GM19438 (cell line): ENCODE results near the gene CSNK1A1.
"Not testable (repeated sequence)": the region's sequence is repeated elsewhere in the genome, so short reads cannot be mapped to it uniquely, and the experiment has no call there.

Source experiments
- ATAC-seq: cut with Tn5 transposase; IDR thresholded peaks from one replicate; pipeline ENCODE4 v1.9.1; 2021; ENCODE audit warnings: low read depth; ENCODE audit not compliant: unreplicated experiment

CSNK1A1 gene

GRCh38 chr5:149464796-149465489 lies 86.3 kb downstream of the CSNK1A1 start:
- ATAC-seq: no peak

DNA sequence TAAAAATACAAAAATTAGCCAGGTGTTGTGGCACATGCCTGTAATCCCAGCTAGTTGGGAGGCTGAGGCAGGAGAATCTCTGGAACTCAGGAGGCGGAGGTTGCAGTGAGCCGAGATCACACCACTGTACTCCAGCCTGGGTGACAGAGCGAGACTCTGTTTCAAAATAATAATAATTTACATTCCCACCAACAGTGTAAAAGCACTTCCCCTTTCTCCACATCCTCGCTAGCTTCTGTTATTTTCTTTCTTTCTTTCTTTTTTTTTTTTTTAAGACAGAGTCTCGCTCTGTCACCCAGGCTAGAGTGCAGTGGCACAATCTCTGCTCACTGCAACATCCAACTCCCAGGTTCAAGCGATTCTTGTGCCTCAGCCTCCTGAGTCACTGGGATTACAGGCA lies 89.3 kb downstream of the CSNK1A1 start:
- not testable (repeated sequence) for ATAC-seq

DNA sequence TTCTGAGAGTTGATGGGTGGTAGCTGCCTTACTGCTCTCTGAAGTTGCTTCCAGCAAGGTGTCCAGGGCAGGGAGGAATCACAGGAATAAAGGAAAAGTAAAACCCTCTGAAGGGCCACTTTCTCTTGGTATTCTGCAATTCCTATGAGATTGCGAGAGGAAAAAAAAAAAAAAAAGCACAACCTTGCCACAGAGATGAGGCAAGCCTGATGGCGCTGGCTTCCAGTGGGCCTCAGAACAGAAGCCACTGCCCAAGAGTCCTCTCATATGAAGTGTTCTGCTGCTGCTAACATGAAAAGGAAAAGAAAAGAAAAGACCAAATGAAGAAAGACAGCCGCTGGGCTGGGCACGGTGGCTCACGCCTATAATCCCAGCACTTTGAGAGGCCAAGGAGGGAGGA lies 91.3 kb downstream of the CSNK1A1 start:
- no peak for ATAC-seq

DNA sequence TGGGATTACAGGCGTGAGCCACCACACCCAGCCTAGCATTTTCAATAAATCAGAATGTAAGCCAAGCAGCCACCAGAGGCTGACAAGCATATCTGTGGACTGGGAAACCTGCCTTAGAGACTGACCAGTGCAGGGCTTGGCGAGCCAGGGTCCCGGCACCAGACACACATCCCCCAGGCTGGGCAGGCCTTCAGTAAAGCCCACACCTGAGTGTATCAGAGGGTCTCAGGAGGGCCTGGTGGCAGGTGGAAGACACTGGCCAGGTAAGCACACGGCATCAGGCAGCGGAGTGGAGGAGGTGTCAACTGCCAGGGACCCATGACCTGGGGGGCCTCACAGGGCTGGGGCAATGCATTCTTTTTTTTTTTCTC lies 93.9 kb downstream of the CSNK1A1 start:
- no peak for ATAC-seq

DNA sequence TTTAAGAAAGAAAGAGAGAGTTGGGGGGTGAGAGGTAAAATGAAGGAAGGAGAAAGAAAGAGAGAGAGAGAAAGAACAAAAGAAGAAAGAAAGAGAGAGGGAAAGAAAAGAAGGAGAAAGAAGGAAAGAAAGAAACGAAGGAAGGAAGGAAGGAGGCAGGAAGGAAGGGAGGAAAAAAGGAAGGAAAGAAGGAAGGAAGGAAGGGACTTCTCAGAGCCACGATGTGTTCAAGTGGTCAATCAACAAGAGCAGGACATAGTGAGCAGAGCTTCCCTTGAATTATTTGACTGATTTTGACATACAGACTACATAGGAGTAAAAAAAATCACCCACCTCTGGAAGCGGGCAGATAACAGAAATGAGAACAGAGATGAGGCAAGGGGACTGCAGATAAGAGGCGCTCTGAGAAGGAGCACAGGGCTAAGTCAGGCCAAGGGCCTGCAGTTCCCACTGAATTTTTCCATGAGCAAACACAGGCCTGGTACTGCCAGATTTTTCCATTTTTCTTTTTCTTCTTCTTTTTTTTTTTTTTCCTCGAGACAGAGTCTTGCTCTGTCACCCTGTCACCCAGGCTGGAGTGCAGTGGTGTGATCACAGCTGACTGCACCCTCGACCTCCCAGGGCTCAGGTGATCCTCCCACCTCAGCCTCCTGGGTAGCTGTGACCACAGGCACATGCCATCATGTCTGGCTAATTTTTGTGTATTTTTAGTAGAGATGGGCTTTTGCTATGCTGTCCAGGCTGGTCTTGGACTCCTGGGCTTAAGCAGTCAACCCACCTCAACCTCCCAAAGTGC lies 94.4 kb downstream of the CSNK1A1 start:
- no peak for ATAC-seq

DNA sequence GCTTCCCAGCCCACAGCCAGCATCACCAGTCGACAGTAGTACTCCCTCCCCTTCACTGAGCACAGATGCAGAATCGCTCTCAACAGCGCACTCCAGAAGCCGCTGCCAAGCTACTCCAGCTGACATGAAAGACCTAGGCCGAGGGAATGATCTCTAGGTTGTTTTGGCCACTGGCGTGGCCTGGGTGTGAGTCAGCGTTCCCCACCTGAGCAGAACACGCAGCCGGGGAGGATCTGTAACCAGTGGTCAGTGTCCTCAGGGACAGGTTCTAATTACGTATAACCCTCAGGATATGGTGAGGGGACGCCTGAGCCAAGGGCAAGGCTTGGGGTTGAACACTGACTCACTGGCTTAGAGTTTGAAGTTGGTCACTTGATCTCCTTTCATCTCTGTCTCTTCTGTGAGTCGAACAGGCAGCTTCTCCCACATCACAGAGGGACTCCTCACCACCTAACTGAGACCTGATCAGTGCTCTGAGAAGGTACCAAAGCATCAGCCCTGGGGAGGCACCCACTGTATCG lies 95.3 kb downstream of the CSNK1A1 start:
- no peak for ATAC-seq

DNA sequence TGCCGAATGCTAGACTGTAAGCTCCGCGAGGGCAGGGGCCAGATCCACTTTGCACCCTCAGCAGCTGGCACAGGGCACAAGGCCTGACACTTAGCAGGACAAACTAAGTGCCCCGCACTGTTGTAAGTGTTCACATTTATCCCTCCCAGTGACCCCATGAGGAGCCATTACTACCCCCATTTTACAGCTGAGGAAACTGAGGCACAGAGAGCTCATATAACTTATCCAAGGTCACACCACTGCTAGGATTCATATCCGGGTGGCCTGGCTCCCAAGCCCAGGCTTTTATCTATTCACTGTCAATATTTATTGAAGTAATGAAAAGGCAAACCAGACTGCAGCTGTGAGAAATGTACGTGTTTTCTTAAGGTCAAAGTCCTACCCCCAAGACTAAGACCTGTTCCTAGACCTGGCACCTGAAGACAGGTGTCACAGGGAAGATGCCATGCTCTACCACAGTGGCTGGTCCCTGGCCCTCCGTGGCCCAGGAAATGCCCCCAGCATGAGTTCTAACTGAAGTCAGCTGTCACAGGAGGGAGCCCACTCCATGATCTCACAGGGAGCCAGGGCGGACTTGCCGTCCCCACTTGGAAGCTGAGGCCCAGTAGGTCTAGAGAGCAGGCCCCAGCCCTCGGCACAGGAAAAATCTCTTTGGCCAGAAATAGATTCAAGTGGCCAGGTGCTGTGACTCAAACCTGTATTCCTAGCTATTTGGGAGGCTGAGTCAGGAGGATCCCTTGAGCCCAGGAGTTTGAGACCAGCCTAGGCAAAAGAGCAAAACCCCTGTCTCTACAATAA lies 97.4 kb downstream of the CSNK1A1 start:
- no peak for ATAC-seq

GRCh38 chr5:149452665-149453617 lies 98.3 kb downstream of the CSNK1A1 start:
- ATAC-seq: no peak

DNA sequence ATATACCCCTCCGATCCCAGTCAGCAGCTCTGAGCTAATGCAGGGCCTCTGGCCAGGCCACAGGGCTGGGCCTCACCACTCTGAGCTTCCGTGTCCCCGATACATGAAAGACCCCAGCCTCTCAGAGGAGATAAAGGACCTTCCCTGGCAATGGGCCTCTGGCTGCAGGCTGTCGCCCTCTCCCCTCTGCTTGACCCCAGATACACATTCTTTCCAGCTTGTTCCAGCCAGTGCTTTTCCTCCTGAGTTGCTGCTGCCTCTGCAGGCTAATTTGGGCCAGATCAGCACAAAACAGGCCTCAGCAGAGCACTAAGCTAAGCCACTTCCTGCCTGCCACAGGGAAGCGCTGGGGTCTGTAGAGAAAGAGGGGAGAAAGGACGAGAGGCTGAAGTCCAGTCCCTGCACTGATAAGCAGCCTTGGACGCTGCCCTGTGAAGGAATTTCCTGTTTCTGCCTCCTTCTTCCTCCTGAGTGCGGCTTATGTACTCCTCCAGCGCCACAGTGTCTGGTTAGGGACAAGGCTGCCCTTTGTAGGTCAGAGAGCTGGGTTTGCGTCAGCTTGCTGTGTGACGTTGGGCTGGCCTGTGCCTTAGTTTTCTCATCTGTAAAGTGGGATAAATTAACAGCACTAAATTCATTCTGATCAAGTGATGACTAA lies 99.1 kb downstream of the CSNK1A1 start:
- no peak for ATAC-seq

DNA sequence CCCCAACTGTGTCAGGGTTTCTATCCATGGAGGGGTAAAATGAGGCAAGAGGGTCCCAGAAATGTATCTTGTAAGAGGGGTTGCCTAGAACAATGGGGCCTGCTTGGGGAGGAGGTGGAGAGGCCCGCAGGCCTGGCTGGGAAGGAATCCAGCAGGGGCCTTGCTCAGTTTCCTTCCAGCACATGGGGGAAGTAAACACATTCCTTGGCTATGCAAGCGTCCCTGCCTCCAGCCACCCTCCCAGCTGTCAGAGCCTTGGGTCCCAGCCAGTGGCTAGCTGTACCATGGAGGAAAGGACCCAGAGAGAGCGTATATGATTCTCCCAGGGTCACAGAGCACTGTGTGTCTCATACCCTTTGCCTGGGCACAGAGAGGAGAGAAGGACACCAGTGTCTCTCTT lies 101.0 kb downstream of the CSNK1A1 start:
- no peak for ATAC-seq

DNA sequence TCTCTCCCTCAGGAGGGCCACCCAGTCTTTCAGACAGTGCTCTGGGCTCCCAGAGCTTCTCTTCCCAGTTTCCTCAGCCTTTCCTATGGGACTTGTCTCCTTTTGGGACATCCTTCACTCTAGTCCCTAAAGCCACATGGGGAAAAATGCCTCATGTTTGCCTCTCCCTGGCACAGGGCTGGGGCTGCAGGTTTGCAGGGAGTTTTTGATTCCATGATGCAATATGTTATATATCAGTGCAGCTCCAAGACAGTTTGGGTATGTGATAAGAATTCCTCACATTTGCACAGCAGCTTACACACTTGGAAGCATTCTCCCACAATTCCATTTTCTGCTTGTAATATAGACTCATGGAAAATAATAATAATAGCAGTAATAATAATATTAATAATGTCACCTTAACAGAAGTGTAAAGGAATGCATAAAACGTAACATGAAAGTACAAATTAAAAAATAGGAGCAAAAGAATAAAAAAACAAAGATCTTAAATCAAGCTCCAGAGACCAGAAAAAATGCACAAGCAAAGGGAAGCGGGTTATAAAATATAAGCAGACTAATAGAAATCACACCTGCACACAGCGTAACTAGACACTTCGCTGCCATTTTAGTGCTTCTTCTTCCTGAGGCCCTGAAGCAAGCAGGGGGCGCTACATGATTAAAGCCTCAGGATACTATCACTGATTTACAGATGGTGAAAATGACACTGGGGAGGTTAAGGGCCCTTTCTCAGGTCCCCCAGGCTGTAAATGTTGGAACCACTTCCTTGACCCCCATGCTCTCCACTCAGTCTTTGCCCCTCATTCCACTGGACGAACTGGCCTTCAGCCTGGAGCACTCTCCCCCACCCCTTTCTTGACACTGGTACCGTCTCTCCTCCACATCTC lies 102.2 kb downstream of the CSNK1A1 start:
- ATAC-seq: no peak

DNA sequence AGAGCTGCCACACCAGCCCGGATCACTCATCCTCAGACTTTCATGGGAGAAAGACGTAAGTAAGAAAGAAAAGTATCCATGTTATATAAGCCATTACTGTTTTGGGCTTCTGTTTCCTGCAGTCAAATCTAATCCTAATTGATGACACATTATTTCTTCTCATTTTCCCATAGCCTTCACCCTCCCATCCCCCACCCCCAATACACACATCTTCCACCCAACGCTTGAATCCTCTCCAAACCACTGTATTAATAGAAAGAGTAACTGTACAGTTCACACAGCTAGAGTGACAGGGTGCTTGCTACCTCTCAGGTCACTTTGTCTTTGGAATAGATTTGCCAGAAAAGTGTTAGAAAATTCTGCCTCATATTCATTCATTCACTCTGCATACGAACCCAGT lies 102.8 kb downstream of the CSNK1A1 start:
- no peak for ATAC-seq

DNA sequence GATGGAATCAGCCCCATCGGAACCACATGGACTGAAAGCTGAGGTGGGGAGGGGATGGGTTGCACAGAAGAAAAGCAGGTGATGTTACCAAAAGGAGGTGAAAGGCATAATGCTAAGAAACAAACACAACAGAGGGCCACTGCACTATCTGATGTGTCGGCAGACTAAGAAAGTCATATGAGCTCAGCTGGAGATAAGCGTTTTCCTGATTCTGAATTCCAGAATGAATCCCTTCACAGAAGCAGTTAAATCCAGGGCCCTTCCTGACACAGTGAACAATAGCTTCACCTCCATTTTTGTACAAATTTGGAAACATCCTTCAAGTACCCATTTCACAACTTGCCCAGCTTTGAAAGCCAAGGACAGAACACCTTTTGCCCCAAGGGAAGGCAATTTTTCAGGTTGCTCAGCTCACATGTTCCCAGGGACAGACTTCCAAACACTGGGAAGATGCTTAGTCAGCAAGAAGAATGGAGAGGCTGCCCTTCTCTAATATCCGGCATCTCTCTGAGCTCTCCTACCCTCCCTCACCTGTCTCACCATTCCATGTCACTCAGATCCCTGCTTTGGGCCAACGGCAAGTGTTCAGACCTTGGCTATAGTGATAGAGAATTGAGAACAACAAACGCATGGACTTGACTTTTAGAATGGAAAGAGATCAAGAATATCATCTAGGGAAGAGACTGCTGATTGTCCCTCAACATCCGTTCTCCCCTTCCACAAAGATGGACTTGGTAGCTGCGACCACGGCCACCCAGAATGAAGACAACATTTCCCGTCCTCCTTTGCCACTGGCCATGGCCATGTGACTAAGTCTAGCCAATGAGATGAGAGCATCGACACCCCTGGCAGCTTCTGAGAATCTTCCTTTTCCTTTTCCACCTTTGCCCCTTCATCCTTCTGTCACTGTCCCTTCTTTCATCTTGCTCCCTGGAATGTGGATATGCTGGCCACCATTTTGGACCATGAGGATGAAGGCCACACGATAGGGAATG lies 103.6 kb downstream of the CSNK1A1 start:
- no peak for ATAC-seq

DNA sequence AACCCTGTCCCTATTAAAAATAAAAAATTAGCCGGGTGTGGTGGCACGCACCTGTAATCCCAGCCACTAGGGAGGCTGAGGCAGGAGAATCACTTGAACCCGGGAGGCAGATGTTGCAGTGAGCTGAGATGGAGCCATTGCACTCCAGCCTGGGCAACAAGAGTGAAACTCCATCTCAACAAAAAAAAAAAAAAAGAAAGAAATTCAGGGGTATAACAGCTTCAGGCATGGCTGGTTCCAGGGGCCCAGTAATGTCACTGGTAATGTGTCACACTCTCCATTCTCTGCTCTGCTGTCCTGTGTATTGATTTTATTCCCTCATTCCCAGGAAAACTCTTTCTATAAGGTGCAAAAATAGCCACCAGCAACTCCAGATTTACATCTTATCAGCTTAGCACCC lies 104.4 kb downstream of the CSNK1A1 start:
- not testable (repeated sequence) for ATAC-seq

DNA sequence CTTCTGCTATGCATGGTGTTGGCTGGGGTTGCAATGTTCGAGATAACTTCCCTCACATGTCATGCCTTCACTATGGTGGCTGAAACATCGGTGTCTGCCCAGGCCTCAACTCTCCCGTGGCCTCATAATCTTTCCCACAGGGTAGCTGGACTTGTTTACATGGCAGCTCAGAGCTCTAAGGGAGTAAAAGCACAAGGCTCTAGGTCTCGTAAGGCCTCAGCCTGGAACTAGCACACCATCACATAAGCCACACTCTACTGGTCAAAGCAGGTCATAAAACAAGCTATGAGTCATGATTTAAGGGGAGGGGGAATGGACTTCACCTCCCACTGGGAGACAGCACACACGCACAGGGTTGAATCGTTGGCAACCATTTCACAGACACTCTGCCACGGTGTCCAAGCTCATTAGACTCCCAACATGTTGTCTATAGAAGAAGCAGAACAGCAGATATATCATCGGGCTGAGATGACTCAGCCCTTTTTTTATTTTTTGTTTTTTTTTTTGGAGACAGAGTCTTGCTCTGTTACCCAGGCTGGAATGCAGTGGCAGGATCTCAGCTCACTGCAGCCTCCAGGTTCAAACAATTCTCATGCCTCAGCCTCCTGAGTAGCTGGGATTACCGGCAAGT lies 105.4 kb downstream of the CSNK1A1 start:
- no peak for ATAC-seq

DNA sequence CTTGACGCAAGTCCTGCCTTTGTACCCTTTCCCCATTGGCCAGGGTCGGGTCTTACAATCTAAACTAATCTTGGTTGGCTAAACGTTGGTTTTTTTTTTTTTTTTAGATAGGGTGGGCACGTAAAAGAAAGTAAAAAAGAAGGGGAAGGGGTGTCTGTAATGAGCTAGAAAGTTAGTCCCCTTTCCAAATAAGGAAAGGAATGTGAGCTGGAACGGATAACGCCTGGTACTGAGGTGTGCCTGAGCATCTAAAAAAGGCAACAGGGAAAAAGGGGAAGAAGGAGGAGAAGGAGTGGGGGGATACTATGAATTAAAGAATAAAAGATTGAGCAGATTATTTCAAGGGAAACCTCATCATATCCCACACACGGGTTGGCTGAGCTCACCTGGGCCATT lies 105.9 kb downstream of the CSNK1A1 start:
- ATAC-seq: no peak

DNA sequence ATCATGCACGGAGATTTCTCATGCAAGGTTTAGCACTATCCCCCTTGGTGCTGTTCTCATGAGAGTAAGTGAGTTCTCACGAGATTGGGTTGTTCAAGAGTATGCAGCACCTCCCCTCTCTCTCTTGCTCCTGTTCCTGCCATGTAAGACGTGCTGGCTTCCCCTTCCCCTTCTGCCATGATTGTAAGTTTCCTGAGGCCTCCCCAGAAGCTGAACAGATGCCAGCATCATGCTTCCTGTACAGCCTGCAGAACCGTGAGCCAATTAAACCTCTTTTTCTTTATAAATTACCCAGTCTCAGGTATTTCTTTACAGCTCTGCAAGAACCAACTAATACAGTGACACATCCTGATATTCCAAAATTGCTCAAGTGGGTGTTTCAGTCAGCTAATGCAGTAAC lies 106.8 kb downstream of the CSNK1A1 start:
- not testable (repeated sequence) for ATAC-seq
